HEK293 (cell line): ENCODE results near the gene FAM163A.

ENCODE experiments used
- CTCF ChIA-PET: fragments of 350-600 bp; formaldehyde crosslinking; extraction: SDS; loops from one replicate; lab custom pipeline; 2021; ENCODE audit warnings: antibody characterized with exemption; lab: Yijun Ruan, JAX
- POLR2A ChIA-PET: fragments of 300-600 bp; formaldehyde crosslinking; extraction: SDS; loops from one replicate; lab custom pipeline; 2020; ENCODE audit warnings: antibody characterized with exemption, inconsistent platforms; lab: Yijun Ruan, JAX
- H3K27ac ChIP-seq: fragments of 200-500 bp; sonication (Bioruptor generic); 2 replicates; pipeline ENCODE4 v1.5.1; 2014; ENCODE audit warnings: low read depth, low read length, control low read depth, inconsistent platforms; ENCODE audit errors: extremely low read depth
- H3K36me3 ChIP-seq, 2 experiments: fragments of 200-500 bp in 1 of 2; sonication (Bioruptor generic) in 1 of 2; 1 replicate in 1 of 2; 2 replicates in 1 of 2; pipeline ENCODE4 v1.5.1; 2014 to 2017; ENCODE audit warnings: inconsistent platforms in 2 of 2, low read length in 2 of 2; ENCODE audit not compliant: control insufficient read depth in 2 of 2, insufficient read depth in 1 of 2
- H3K4me1 ChIP-seq: fragments of 200-500 bp; sonication (Bioruptor generic); 2 replicates; pipeline ENCODE4 v1.5.1; 2014; ENCODE audit warnings: mild to moderate bottlenecking, low read length, inconsistent platforms; ENCODE audit not compliant: control insufficient read depth, insufficient read depth
- H3K4me3 ChIP-seq: 2 replicates; pipeline ENCODE4 v1.5.1; 2011; ENCODE audit warnings: low read depth, mild to moderate bottlenecking, control low read depth, low read length, moderate library complexity
- H3K9me3 ChIP-seq: fragments of 200-500 bp; sonication (Bioruptor generic); 2 replicates; pipeline ENCODE4 v1.5.1; 2014; ENCODE audit warnings: low read depth, low read length, inconsistent platforms; ENCODE audit not compliant: control insufficient read depth, insufficient read depth
- BCL6B ChIP-seq: fragments of 450-650 bp; formaldehyde crosslinking; IDR thresholded peaks from 2 replicates; pipeline ENCODE4 v1.5.1; 2017; ENCODE audit warnings: missing biosample characterization, missing genetic modification characterization
- FEZF1 ChIP-seq: fragments of 450-650 bp; formaldehyde crosslinking; IDR thresholded peaks from 2 replicates; pipeline ENCODE4 v1.5.1; 2016; ENCODE audit warnings: missing biosample characterization, missing genetic modification characterization
- HOXA7 ChIP-seq: sonication (generic); formaldehyde crosslinking; IDR thresholded peaks from 2 replicates; pipeline ENCODE4 v1.8.1; 2022; ENCODE audit warnings: missing genetic modification reagents, borderline replicate concordance
- KLF10 ChIP-seq: fragments of 450-650 bp; IDR thresholded peaks from 2 replicates; pipeline ENCODE4 v1.5.1; 2018; ENCODE audit warnings: missing biosample characterization, mild to moderate bottlenecking, missing genetic modification characterization
- MEIS1 ChIP-seq: sonication (generic); formaldehyde crosslinking; IDR thresholded peaks from 2 replicates; pipeline ENCODE4 v1.8.1; 2022; ENCODE audit warnings: missing genetic modification reagents, mild to moderate bottlenecking, borderline replicate concordance
- OSR2 ChIP-seq: fragments of 450-650 bp; formaldehyde crosslinking; IDR thresholded peaks from 2 replicates; pipeline ENCODE4 v1.5.1; 2016; ENCODE audit warnings: missing biosample characterization, missing genetic modification characterization
- OVOL3 ChIP-seq: fragments of 450-650 bp; formaldehyde crosslinking; IDR thresholded peaks from 2 replicates; pipeline ENCODE4 v1.5.1; 2016; ENCODE audit warnings: missing biosample characterization, missing genetic modification characterization
- PBX3 ChIP-seq: sonication (generic); formaldehyde crosslinking; IDR thresholded peaks from 2 replicates; pipeline ENCODE4 v1.8.1; 2022; ENCODE audit warnings: mild to moderate bottlenecking, moderate library complexity, missing genetic modification reagents
- PRDM4 ChIP-seq: fragments of 450-650 bp; formaldehyde crosslinking; IDR thresholded peaks from 2 replicates; pipeline ENCODE4 v1.5.1; 2017; ENCODE audit warnings: missing biosample characterization, missing genetic modification characterization
- PRDM6 ChIP-seq: fragments of 450-650 bp; formaldehyde crosslinking; IDR thresholded peaks from 2 replicates; pipeline ENCODE4 v1.5.1; 2017; ENCODE audit warnings: missing biosample characterization, missing genetic modification characterization
- SALL2 ChIP-seq: fragments of 450-650 bp; formaldehyde crosslinking; IDR thresholded peaks from 2 replicates; pipeline ENCODE4 v1.5.0; 2017; ENCODE audit warnings: missing biosample characterization, mild to moderate bottlenecking, missing genetic modification characterization, borderline replicate concordance
- SCRT1 ChIP-seq: fragments of 450-650 bp; formaldehyde crosslinking; IDR thresholded peaks from 2 replicates; pipeline ENCODE4 v1.5.1; 2016; ENCODE audit warnings: missing biosample characterization, missing genetic modification characterization, borderline replicate concordance
- ZBTB17 ChIP-seq: fragments of 450-650 bp; formaldehyde crosslinking; IDR thresholded peaks from 2 replicates; pipeline ENCODE4 v1.5.1; 2016; ENCODE audit warnings: missing biosample characterization, missing genetic modification characterization
- ZBTB20 ChIP-seq: fragments of 450-650 bp; formaldehyde crosslinking; IDR thresholded peaks from 2 replicates; pipeline ENCODE4 v1.5.1; 2016; ENCODE audit warnings: missing biosample characterization, missing genetic modification characterization
- ZIC2 ChIP-seq: fragments of 450-650 bp; formaldehyde crosslinking; IDR thresholded peaks from 2 replicates; pipeline ENCODE4 v1.5.1; 2016; ENCODE audit warnings: missing biosample characterization, missing genetic modification characterization
- ZNF18 ChIP-seq: fragments of 450-650 bp; formaldehyde crosslinking; IDR thresholded peaks from 2 replicates; pipeline ENCODE4 v1.5.1; 2016; ENCODE audit warnings: missing biosample characterization, missing genetic modification characterization
- ZNF23 ChIP-seq: fragments of 450-650 bp; formaldehyde crosslinking; IDR thresholded peaks from 2 replicates; pipeline ENCODE4 v1.5.1; 2016; ENCODE audit warnings: missing biosample characterization, missing genetic modification characterization, borderline replicate concordance
- ZNF26 ChIP-seq: fragments of 450-650 bp; formaldehyde crosslinking; IDR thresholded peaks from 2 replicates; pipeline ENCODE4 v1.5.1; 2016; ENCODE audit warnings: missing biosample characterization, missing genetic modification characterization
- ZNF561 ChIP-seq: fragments of 450-650 bp; IDR thresholded peaks from 2 replicates; pipeline ENCODE4 v1.5.1; 2018; ENCODE audit warnings: missing biosample characterization, missing genetic modification characterization, borderline replicate concordance
- ZNF580 ChIP-seq: fragments of 450-650 bp; formaldehyde crosslinking; IDR thresholded peaks from 2 replicates; pipeline ENCODE4 v1.5.1; 2016; ENCODE audit warnings: missing biosample characterization, missing genetic modification characterization
- ZNF670 ChIP-seq: fragments of 450-650 bp; formaldehyde crosslinking; IDR thresholded peaks from 2 replicates; pipeline ENCODE4 v1.5.1; 2016; ENCODE audit warnings: missing biosample characterization, missing genetic modification characterization, low read depth
- ZNF704 ChIP-seq: fragments of 450-650 bp; formaldehyde crosslinking; IDR thresholded peaks from 2 replicates; pipeline ENCODE4 v1.5.1; 2016; ENCODE audit warnings: missing biosample characterization, missing genetic modification characterization
- ZNF785 ChIP-seq: fragments of 450-650 bp; formaldehyde crosslinking; IDR thresholded peaks from 2 replicates; pipeline ENCODE4 v1.5.1; 2016; ENCODE audit warnings: missing biosample characterization, missing genetic modification characterization
- ZNF843 ChIP-seq: fragments of 450-650 bp; formaldehyde crosslinking; IDR thresholded peaks from 2 replicates; pipeline ENCODE4 v1.5.1; 2016; ENCODE audit warnings: missing biosample characterization, missing genetic modification characterization
- ZSCAN30 ChIP-seq: fragments of 450-650 bp; IDR thresholded peaks from 2 replicates; pipeline ENCODE4 v1.5.1; 2018; ENCODE audit warnings: missing biosample characterization, mild to moderate bottlenecking, missing genetic modification characterization, moderate library complexity
- ZXDB ChIP-seq: fragments of 450-650 bp; formaldehyde crosslinking; IDR thresholded peaks from 2 replicates; pipeline ENCODE4 v1.5.1; 2016; ENCODE audit warnings: missing biosample characterization, missing genetic modification characterization

The FAM163A gene

GRCh38 chr1:179779645-179780272 lies 36.7 kb downstream of the FAM163A start:
- TF ChIP-seq KLF10 (tag by site-specific recombination) (0 out of 2 replicates have a peak, but pooled peaks have one; percentile 37), ZBTB17 (peak; percentile 34; the same call in 1 of the 2 replicates), SALL2 (tag by site-specific recombination) (no peak), ZNF561 (tag by site-specific recombination) (0 out of 2 replicates have a peak, but pooled peaks have one; percentile 30), ZNF704 (tag by site-specific recombination) (no peak), PRDM6 (tag by site-specific recombination) (peak; percentile 78), OSR2 (tag by site-specific recombination) (peak; percentile 23; the same call in 1 of the 2 replicates), ZNF580 (tag by site-specific recombination) (0 out of 2 replicates have a peak, but pooled peaks have one; percentile 33), ZNF843 (tag by site-specific recombination) (peak; percentile 60; the same call in 1 of the 2 replicates), ZNF18 (tag by site-specific recombination) (peak; percentile 18; the same call in 1 of the 2 replicates), HOXA7 (CRISPR knock-in tag) (no peak), ZIC2 (tag by site-specific recombination) (no peak), FEZF1 (tag by site-specific recombination) (peak; percentile 60), ZXDB (tag by site-specific recombination) (peak; percentile 58; the same call in 1 of the 2 replicates), ZNF23 (no peak), PRDM4 (tag by site-specific recombination) (0 out of 2 replicates have a peak, but pooled peaks have one; percentile 30), PBX3 (no peak), ZNF785 (tag by site-specific recombination) (no peak), OVOL3 (0 out of 2 replicates have a peak, but pooled peaks have one; percentile 20), ZNF670 (tag by site-specific recombination) (no peak), MEIS1 (no peak), ZSCAN30 (tag by site-specific recombination) (no peak), SCRT1 (tag by site-specific recombination) (peak; percentile 42; the same call in 1 of the 2 replicates), BCL6B (tag by site-specific recombination) (0 out of 2 replicates have a peak, but pooled peaks have one; percentile 21), ZBTB20 (tag by site-specific recombination) (no peak), ZNF26 (no peak)
- Histone ChIP-seq H3K4me3 (no peak overlapping the region), H3K27ac (no peak overlapping the region), H3K36me3 (no peaks in the 10 kb centered on the region), H3K4me1 (peaks cover 12% of the 10 kb centered on the region; the same call in 1 of the 2 replicates), H3K9me3 (no peaks in the 10 kb centered on the region)
- POLR2A ChIA-PET, result no interaction called here
- CTCF ChIA-PET, result interaction anchor here (0.7 to 2.0 kb wide), 2 partner anchors 30 to 77 kb away, joined by 3 to 11 read pairs; no protein-coding TSS in a partner anchor
